ENCODE measurements around the gene ANKRD65.

ANKRD65 gene

GRCh38 chr1:1439546-1440261 lies 18.6 kb upstream of the ANKRD65 start:
- peaks cover 10% of the 10 kb centered on the region for H3K4me1 ChIP-seq (ENCODE audit: insufficient read depth, low read length)
- no peak overlapping the region for H3K4me3 ChIP-seq (ENCODE audit: low read length)
- H3K9ac ChIP-seq (ENCODE audit: low read depth, low read length) = no peak overlapping the region
- peaks cover 17% of the 10 kb centered on the region for H3K27me3 ChIP-seq (ENCODE audit: insufficient read depth, low read length)
- no peaks in the 10 kb centered on the region for H3K36me3 ChIP-seq (ENCODE audit: insufficient read depth, low read depth, low read length)
- H3K9me3 ChIP-seq (ENCODE audit: insufficient read depth, low read depth, low read length) = no peaks in the 10 kb centered on the region
- H3K27ac ChIP-seq (ENCODE audit: low read length) = no peak overlapping the region

- no peaks in the 10 kb centered on the region for H3K36me3 ChIP-seq (ENCODE audit: insufficient read depth, low read depth, low read length)
- H3K27me3 ChIP-seq (ENCODE audit: insufficient read depth, low read length) = peaks cover 18% of the 10 kb centered on the region
- no peaks in the 10 kb centered on the region for H3K9me3 ChIP-seq (ENCODE audit: insufficient read depth, low read depth, low read length)
- no peak overlapping the region for H3K9ac ChIP-seq (ENCODE audit: low read depth, low read length)
- H3K4me3 ChIP-seq (ENCODE audit: low read length) = no peak overlapping the region
- peaks cover 17% of the 10 kb centered on the region for H3K4me1 ChIP-seq (ENCODE audit: insufficient read depth, low read length)
- H3K27ac ChIP-seq (ENCODE audit: low read length) = no peak overlapping the region
Observed at GRCh38 chr1:1438531-1439381, 17.7 kb upstream of the ANKRD65 start.

DNA sequence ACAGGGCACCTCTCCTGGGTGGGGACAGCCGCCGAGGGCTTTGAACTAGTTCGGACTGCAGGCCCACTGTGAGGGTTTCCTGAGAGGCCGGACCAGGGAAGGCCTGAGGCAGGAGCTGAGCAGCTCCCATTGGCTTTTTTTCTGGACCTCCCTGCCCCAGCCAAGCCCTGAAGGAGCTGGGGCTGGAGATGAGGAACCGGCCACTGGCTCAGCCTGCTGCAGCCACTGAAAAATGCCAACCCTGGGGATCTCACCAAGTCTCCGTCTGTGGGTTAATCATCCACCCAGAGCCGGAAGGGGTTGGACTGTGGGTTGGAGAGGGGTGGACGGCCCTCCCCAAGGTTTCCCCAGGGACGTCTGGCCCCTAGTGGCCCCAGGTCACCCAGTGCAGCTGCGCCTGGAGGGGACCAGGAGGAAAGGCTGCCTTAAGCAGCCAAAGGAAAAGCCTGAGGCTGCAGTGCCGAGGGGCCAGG lies 16.9 kb upstream of the ANKRD65 start:
- H3K9me3 ChIP-seq (ENCODE audit: insufficient read depth, low read depth, low read length) = no peaks in the 10 kb centered on the region
- H3K9ac ChIP-seq (ENCODE audit: low read depth, low read length) = no peak overlapping the region; the same call in 1 of the 2 replicates
- no peaks in the 10 kb centered on the region for H3K36me3 ChIP-seq (ENCODE audit: insufficient read depth, low read depth, low read length)
- H3K27me3 ChIP-seq (ENCODE audit: insufficient read depth, low read length) = peaks cover 18% of the 10 kb centered on the region
- no peak overlapping the region for H3K27ac ChIP-seq (ENCODE audit: low read length)
- no peak overlapping the region for H3K4me3 ChIP-seq (ENCODE audit: low read length)
- peaks cover 21% of the 10 kb centered on the region for H3K4me1 ChIP-seq (ENCODE audit: insufficient read depth, low read length)

DNA sequence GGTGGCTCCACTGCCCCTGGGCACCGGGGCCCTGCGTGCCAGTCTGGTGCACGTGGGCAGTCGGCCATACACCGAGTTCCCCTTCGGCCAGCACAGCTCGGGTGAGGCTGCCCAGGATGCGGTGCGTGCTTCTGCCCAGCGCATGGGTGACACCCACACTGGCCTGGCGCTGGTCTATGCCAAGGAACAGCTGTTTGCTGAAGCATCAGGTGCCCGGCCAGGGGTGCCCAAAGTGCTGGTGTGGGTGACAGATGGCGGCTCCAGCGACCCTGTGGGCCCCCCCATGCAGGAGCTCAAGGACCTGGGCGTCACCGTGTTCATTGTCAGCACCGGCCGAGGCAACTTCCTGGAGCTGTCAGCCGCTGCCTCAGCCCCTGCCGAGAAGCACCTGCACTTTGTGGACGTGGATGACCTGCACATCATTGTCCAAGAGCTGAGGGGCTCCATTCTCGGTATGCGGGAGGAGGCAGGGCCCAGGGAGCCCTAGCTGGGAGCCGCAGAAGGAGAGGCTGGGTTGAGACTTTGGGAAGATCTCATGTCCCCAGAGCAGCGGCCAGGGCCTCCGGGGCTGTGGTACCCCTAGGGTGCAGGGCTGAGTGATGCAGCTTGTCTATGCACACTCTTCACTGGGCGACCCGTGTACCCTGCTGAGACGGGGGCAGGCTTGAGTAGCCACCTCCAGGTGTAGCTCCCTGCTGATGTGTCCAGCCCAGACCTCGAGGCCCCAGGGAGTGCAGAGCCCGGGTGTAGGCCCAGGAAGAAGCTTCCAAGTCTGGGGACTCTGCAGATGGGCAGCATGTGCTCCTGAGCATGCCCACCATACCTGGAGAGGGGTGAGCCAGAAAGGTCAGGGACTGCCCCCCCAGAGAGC lies 16.2 kb upstream of the ANKRD65 start:
- Histone ChIP-seq H3K9me3 (ENCODE audit: insufficient read depth, low read depth, low read length) (no peaks in the 10 kb centered on the region), H3K27me3 (ENCODE audit: insufficient read depth, low read length) (peaks cover 18% of the 10 kb centered on the region), H3K27ac (ENCODE audit: low read length) (no peak overlapping the region), H3K36me3 (ENCODE audit: insufficient read depth, low read depth, low read length) (no peaks in the 10 kb centered on the region), H3K9ac (ENCODE audit: low read depth, low read length) (no peak overlapping the region), H3K4me3 (ENCODE audit: low read length) (no peak overlapping the region; the same call in 1 of the 2 replicates), H3K4me1 (ENCODE audit: insufficient read depth, low read length) (peaks cover 21% of the 10 kb centered on the region)

GRCh38 chr1:1436630-1437032 lies 15.6 kb upstream of the ANKRD65 start:
- H3K4me1 ChIP-seq (ENCODE audit: insufficient read depth, low read length) = peaks cover 21% of the 10 kb centered on the region
- H3K27me3 ChIP-seq (ENCODE audit: insufficient read depth, low read length) = peaks cover 18% of the 10 kb centered on the region
- H3K9ac ChIP-seq (ENCODE audit: low read depth, low read length) = peak overlapping the region; percentile 63; the same call in 1 of the 2 replicates
- peak overlapping the region; percentile 71 for H3K4me3 ChIP-seq (ENCODE audit: low read length)
- no peaks in the 10 kb centered on the region for H3K9me3 ChIP-seq (ENCODE audit: insufficient read depth, low read depth, low read length)
- H3K27ac ChIP-seq (ENCODE audit: low read length) = no peak overlapping the region
- H3K36me3 ChIP-seq (ENCODE audit: insufficient read depth, low read depth, low read length) = no peaks in the 10 kb centered on the region

DNA sequence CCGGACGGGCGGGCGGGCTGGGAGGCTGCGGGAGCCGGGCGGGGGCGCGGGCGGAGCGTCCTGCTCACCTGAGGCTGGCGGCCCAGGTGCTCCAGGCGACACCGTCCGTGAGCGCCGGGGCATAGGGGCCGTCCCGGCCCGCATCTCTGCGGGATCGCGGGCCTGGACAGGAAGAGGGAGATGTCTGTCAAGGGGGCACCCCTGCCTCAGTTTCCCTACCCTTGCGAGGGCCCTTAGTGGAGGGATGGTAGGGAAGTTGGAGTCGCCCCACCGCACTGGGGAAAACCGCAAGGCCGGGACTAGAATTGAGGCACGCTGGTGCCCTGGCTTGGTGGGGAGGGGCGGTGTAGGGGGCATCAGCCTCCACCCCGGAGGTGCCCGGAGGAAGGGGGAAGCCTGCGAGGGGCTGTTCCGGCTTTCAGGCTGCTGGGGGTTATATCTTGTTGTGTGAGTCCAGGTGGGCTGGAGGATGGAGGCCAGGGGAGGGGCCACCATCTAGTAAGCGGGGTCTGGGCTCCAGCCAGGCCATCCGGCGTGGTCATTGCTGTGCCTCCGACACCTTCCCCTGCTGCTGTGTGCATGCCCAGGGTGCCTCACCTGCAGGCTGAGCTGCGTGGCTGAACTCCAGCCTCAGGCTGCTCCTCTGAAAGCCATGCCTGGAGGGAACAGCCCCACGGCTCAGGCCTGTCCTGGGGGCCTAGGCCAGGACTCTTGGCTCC lies 15.0 kb upstream of the ANKRD65 start:
- no peaks in the 10 kb centered on the region for H3K36me3 ChIP-seq (ENCODE audit: insufficient read depth, low read depth, low read length)
- no peak overlapping the region for H3K27ac ChIP-seq (ENCODE audit: low read length)
- H3K9ac ChIP-seq (ENCODE audit: low read depth, low read length) = peak overlapping the region; percentile 63
- H3K27me3 ChIP-seq (ENCODE audit: insufficient read depth, low read length) = peaks cover 18% of the 10 kb centered on the region
- peak overlapping the region; percentile 71 for H3K4me3 ChIP-seq (ENCODE audit: low read length)
- no peaks in the 10 kb centered on the region for H3K9me3 ChIP-seq (ENCODE audit: insufficient read depth, low read depth, low read length)
- peaks cover 21% of the 10 kb centered on the region for H3K4me1 ChIP-seq (ENCODE audit: insufficient read depth, low read length)

DNA sequence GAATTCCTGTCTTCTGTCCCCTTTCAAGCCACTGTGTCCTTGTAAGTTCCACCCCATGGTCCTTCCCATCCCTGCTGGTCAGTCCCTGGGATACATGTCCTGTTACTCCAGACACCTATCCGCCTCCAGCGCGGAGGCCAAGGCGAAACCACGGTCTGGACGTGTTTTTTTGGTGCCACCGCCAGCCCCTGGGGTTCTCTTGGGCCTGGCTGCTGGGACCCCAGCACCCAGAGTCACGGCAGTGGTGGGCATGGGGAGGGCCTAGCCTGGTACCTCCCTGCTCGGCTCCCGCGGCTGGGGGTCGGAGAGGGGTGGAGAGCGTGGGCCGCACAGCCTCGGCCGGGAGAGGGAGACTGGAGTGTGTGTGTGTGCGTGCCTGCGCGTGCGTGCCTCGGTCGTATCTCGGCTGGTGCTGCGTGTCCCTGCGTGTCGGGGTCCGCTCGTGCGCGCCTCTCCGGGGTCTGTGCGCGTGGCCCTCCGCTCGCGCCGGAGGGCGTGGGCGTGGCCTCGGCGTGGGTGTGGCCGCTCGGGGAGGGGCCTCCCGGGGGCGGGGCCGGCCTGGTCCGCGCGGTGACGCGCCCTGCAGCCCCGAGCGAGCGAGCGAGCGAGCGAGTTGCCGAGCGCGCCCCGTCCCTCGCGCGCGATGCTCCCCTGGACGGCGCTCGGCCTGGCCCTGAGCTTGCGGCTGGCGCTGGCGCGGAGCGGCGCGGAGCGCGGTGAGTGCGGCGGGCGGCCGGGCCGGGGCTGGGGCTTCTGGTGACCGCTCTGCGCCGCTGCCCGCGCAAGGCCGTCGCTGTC lies 14.2 kb upstream of the ANKRD65 start, which contains the start of gene VWA1:
VWA1 (plus strand) TSS at position 585 of the 798 bp plus-strand sequence; CDS start at position 644, 59 bp downstream.
- Histone ChIP-seq H3K9ac (ENCODE audit: low read depth, low read length) (peak within 1 kb of the TSS; percentile 85), H3K27ac (ENCODE audit: low read length) (peak within 1 kb of the TSS; percentile 61), H3K36me3 (ENCODE audit: insufficient read depth, low read depth, low read length) (no peaks in the 10 kb centered on the region), H3K4me1 (ENCODE audit: insufficient read depth, low read length) (peaks cover 23% of the 10 kb centered on the region), H3K27me3 (ENCODE audit: insufficient read depth, low read length) (peaks cover 18% of the 10 kb centered on the region), H3K9me3 (ENCODE audit: insufficient read depth, low read depth, low read length) (no peaks in the 10 kb centered on the region), H3K4me3 (ENCODE audit: low read length) (peak within 1 kb of the TSS; percentile 71)

GRCh38 chr1:1434824-1435105 lies 13.7 kb upstream of the ANKRD65 start:
- peak overlapping the region; percentile 61 for H3K27ac ChIP-seq (ENCODE audit: low read length)
- peak overlapping the region; percentile 71 for H3K4me3 ChIP-seq (ENCODE audit: low read length)
- H3K4me1 ChIP-seq (ENCODE audit: insufficient read depth, low read length) = peaks cover 25% of the 10 kb centered on the region
- H3K36me3 ChIP-seq (ENCODE audit: insufficient read depth, low read depth, low read length) = no peaks in the 10 kb centered on the region
- peak overlapping the region; percentile 85 for H3K9ac ChIP-seq (ENCODE audit: low read depth, low read length)
- H3K9me3 ChIP-seq (ENCODE audit: insufficient read depth, low read depth, low read length) = no peaks in the 10 kb centered on the region
- H3K27me3 ChIP-seq (ENCODE audit: insufficient read depth, low read length) = peaks cover 18% of the 10 kb centered on the region

- Histone ChIP-seq H3K4me3 (ENCODE audit: low read length) (peak overlapping the region; percentile 71; the same call in 1 of the 2 replicates), H3K9ac (ENCODE audit: low read depth, low read length) (peak overlapping the region; percentile 85; the same call in 1 of the 2 replicates), H3K9me3 (ENCODE audit: insufficient read depth, low read depth, low read length) (no peaks in the 10 kb centered on the region), H3K27ac (ENCODE audit: low read length) (peak overlapping the region; percentile 61), H3K36me3 (ENCODE audit: insufficient read depth, low read depth, low read length) (no peaks in the 10 kb centered on the region), H3K27me3 (ENCODE audit: insufficient read depth, low read length) (peaks cover 18% of the 10 kb centered on the region), H3K4me1 (ENCODE audit: insufficient read depth, low read length) (peaks cover 25% of the 10 kb centered on the region)
Observed at GRCh38 chr1:1434131-1434823, 13.2 kb upstream of the ANKRD65 start.

GRCh38 chr1:1433804-1434130 lies 12.7 kb upstream of the ANKRD65 start:
- Histone ChIP-seq H3K27me3 (ENCODE audit: insufficient read depth, low read length) (peaks cover 18% of the 10 kb centered on the region), H3K9ac (ENCODE audit: low read depth, low read length) (peak overlapping the region; percentile 79; the same call in 1 of the 2 replicates), H3K4me1 (ENCODE audit: insufficient read depth, low read length) (peaks cover 25% of the 10 kb centered on the region), H3K27ac (ENCODE audit: low read length) (peak overlapping the region; percentile 61), H3K36me3 (ENCODE audit: insufficient read depth, low read depth, low read length) (no peaks in the 10 kb centered on the region), H3K9me3 (ENCODE audit: insufficient read depth, low read depth, low read length) (no peaks in the 10 kb centered on the region), H3K4me3 (ENCODE audit: low read length) (peak overlapping the region; percentile 51; the same call in 1 of the 2 replicates)

Measured in iPS-20b (cell line).